Suppressor macrophage treated with lipopolysaccharide for 4 hours (primary cell): Measurements from ENCODE around the gene MED27.

ENCODE experiments used
- DNase-seq: peaks from one replicate; pipeline ENCODE4 v3.0.0-alpha.2; 2020

MED27 gene

GRCh38 chr9:131874916-131875670, 204.6 kb downstream of the MED27 start:
- no peak for DNase-seq

- no peak for DNase-seq
Observed at GRCh38 chr9:131874447-131874846, 205.2 kb downstream of the MED27 start.

- DNase-seq = no peak
Observed at GRCh38 chr9:131873891-131874440, 205.7 kb downstream of the MED27 start.

GRCh38 chr9:131873335-131873734, 206.3 kb downstream of the MED27 start:
- DNase-seq = no peak

GRCh38 chr9:131872702-131873101, 207.0 kb downstream of the MED27 start:
- no peak for DNase-seq

GRCh38 chr9:131872006-131872405, 207.7 kb downstream of the MED27 start:
- DNase-seq = no peak

- DNase-seq = no peak
Observed at GRCh38 chr9:131870156-131870555, 209.5 kb downstream of the MED27 start.

GRCh38 chr9:131869348-131869747, 210.3 kb downstream of the MED27 start:
- no peak for DNase-seq

- no peak for DNase-seq
Observed at GRCh38 chr9:131868766-131869165, 210.9 kb downstream of the MED27 start.

GRCh38 chr9:131867611-131868192, 212.0 kb downstream of the MED27 start:
- DNase-seq = no peak

GRCh38 chr9:131865446-131866195, 214.0 kb downstream of the MED27 start:
- DNase-seq = no peak

- no peak for DNase-seq
Observed at GRCh38 chr9:131864531-131864930, 215.1 kb downstream of the MED27 start.

GRCh38 chr9:131863306-131863896, 216.3 kb downstream of the MED27 start:
- DNase-seq = no peak

GRCh38 chr9:131862261-131862660, 217.4 kb downstream of the MED27 start:
- DNase-seq = no peak

GRCh38 chr9:131860430-131860829, 219.2 kb downstream of the MED27 start:
- DNase-seq = no peak

- DNase-seq = no peak
Observed at GRCh38 chr9:131858147-131858546, 221.5 kb downstream of the MED27 start.

GRCh38 chr9:131856105-131856504, 223.6 kb downstream of the MED27 start:
- DNase-seq = no peak

GRCh38 chr9:131854896-131855613, 224.6 kb downstream of the MED27 start:
- DNase-seq = no peak

GRCh38 chr9:131854334-131854733, 225.3 kb downstream of the MED27 start:
- DNase-seq = peak; percentile 43

GRCh38 chr9:131853434-131853833, 226.2 kb downstream of the MED27 start:
- DNase-seq = no peak

GRCh38 chr9:131851414-131851813, 228.3 kb downstream of the MED27 start:
- DNase-seq = no peak

- no peak for DNase-seq
Observed at GRCh38 chr9:131849391-131849790, 230.3 kb downstream of the MED27 start.
